Esophagus muscularis mucosa (tissue), 4 donors: ENCODE measurements around the gene TEAD2.

Source experiments
- EP300 ChIP-seq: sonication (generic); formaldehyde crosslinking; IDR thresholded peaks from one replicate; pipeline ENCODE4 v1.6.1; 2017; ENCODE audit warnings: antibody characterized with exemption
- POLR2AphosphoS5 ChIP-seq, 2 donors: sonication (generic); formaldehyde crosslinking; IDR thresholded peaks; one replicate each; pipeline ENCODE4 v1.6.1; 2017; ENCODE audit warnings: antibody characterized with exemption in 2 of 2
- TF ChIP-seq, protein P1 (sequence below), 3 experiments: fragments of 200-600 bp in 2 of 3; fragments of 450-650 bp in 1 of 3; sonication (generic) in 2 of 3; IDR thresholded peaks; one replicate each; pipeline ENCODE4 v1.5.1; 2017 to 2019; ENCODE audit warnings: antibody characterized with exemption in 3 of 3, mild to moderate bottlenecking in 2 of 3, moderate library complexity in 1 of 3

DNA sequence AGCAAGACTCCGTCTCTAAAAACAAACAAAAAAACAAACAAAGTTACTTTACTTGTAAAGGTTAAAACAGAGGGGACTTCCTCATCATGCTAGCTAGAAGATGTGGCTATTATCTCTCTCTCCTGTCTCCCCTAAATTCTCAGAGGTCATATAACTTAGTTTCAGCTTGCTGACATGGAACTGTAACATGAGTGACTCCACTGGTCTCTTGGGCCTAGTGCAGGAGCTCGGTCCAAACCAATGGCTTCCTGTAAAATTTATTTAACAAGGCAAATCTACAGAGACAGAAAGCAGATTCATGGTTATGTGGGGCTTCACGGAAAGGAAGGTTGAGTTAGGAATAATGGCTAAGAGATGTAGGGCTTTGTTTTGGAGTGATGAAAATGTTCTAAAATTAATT lies 16.3 kb upstream of the TEAD2 start:
- no peak for TF ChIP-seq EP300
- TF ChIP-seq, protein P1, sequence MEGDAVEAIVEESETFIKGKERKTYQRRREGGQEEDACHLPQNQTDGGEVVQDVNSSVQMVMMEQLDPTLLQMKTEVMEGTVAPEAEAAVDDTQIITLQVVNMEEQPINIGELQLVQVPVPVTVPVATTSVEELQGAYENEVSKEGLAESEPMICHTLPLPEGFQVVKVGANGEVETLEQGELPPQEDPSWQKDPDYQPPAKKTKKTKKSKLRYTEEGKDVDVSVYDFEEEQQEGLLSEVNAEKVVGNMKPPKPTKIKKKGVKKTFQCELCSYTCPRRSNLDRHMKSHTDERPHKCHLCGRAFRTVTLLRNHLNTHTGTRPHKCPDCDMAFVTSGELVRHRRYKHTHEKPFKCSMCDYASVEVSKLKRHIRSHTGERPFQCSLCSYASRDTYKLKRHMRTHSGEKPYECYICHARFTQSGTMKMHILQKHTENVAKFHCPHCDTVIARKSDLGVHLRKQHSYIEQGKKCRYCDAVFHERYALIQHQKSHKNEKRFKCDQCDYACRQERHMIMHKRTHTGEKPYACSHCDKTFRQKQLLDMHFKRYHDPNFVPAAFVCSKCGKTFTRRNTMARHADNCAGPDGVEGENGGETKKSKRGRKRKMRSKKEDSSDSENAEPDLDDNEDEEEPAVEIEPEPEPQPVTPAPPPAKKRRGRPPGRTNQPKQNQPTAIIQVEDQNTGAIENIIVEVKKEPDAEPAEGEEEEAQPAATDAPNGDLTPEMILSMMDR (IDR thresholded peaks at IDR 0.05): no peak
- no peak for TF ChIP-seq POLR2AphosphoS5 (IDR thresholded peaks at IDR 0.05)
